Measurements from ENCODE around the gene DOC2B. TPM values are rescaled to one million over a fixed set of nuclear protein-coding genes. Genes with fewer than 3 reads are reported as not detected.

DOC2B gene
- total and polyA plus RNA-seq, 2 of the 8 experiments (the other 6 are each of a cell fraction or from before 2014, with no cell fraction given): 1.3 to 3.3 TPM

DNA sequence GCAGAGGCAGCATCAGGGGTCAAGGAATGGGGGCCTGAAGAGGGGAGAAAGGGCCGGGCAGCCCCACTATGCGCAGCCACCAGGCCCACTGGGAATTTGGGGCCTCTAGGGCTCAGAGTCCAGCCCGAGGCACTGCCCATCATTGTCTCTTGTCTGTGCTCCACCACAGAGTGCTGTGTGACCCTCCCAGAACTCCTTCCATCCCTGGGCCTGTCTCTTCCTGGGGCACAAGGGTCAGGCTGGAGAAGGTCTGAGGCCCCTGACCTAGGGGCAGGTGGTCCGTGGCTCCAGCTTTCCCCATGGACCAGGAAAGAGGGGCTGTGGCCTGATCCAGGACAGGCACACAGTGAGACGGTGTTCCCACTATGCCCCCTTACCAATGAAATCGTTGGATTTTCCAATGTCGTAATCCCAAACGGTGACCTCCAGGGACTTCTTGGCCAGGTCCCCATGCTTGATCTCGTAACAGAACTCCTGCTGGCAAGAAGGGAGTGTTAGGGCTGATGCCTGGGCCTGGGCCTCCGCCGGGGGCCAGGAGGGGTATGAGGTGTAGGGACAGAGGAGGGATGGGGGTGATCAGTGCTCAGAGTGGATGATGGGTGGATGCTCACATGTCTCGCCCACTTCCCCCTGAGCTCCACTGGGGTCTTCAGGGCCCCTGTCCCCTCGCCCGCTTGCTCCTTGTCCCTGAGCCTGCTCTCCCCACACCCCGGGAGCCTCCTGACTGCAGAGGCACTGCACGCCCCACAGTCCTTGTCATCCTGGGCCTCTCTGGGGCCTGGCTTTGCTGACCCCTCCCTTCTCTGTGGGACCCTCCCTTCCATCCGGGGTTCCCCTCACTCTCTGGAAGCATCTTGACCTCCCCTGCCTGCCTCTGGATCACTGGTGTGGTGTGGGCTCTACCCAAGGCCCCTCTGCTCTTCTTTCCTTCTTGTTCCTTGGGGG is 33.4 kb downstream of the DOC2B start:
- H2BK120ac ChIP-seq (replicated peaks; ENCODE audit: low read depth, low read length): no peak overlapping the region
- peaks cover 0 to 2% (median 0%) of the 10 kb centered on the region in 4 experiments; a peak in 1 of 7 replicates for H3K4me1 ChIP-seq (replicated peaks in 1 of 4; ENCODE audit: control insufficient read depth in 3 of 4, insufficient read depth in 4 of 4, low read length in 3 of 4)
- H3K4me3 ChIP-seq (ENCODE audit: extremely low read depth in 1 of 4, insufficient read depth in 2 of 4, low read depth in 3 of 4, low read length in 4 of 4): no peak overlapping the region
- DNase-seq (ENCODE audit: low read depth in 1 of 2, low spot score in 2 of 2) (peak in 1 of 2 experiments; percentile 32), FAIRE-seq (no peak)
- H3K4me2 ChIP-seq (ENCODE audit: insufficient read depth in 1 of 2, low read depth in 2 of 2, low read length in 2 of 2): no peak overlapping the region
- no peak overlapping the region for H2BK5ac ChIP-seq (ENCODE audit: low read depth, low read length)
- no peaks in the 10 kb centered on the region for H3K79me1 ChIP-seq (ENCODE audit: low read depth, low read length)
- H3K23me2 ChIP-seq (ENCODE audit: low read depth, low read length): no peaks in the 10 kb centered on the region
- no peak overlapping the region for H3K27ac ChIP-seq (ENCODE audit: low read depth, low read length)
- H4K20me1 ChIP-seq (replicated peaks in 1 of 2; ENCODE audit: control insufficient read depth in 1 of 2, insufficient read depth in 2 of 2, low read length in 2 of 2): no peaks in the 10 kb centered on the region
- no peak overlapping the region for H3K56ac ChIP-seq (replicated peaks; ENCODE audit: insufficient read length, low read depth, low read length)
- H2BK20ac ChIP-seq (ENCODE audit: low read length): no peak overlapping the region
- H3K4ac ChIP-seq (replicated peaks; ENCODE audit: insufficient read length, low read depth, low read length): no peak overlapping the region
- no peak overlapping the region for H3K23ac ChIP-seq (ENCODE audit: insufficient read length)
- H3K9ac ChIP-seq (replicated peaks in 1 of 4; ENCODE audit: extremely low read depth in 1 of 4, low read depth in 3 of 4, low read length in 3 of 4): no peak overlapping the region
- no peak overlapping the region for H2BK12ac ChIP-seq (ENCODE audit: low read depth, low read length)
- peaks cover 1 to 7% (median 5%) of the 10 kb centered on the region in 4 experiments; a peak in 5 of 7 replicates for H3K27me3 ChIP-seq (replicated peaks in 1 of 4; ENCODE audit: control insufficient read depth in 3 of 4, extremely low read depth in 1 of 4, insufficient read depth in 3 of 4, low read length in 3 of 4)
- H4K5ac ChIP-seq (ENCODE audit: insufficient read length, low read depth, low read length): no peak overlapping the region
- no peak overlapping the region for H2AK5ac ChIP-seq (ENCODE audit: low read depth, low read length)
- no peaks in the 10 kb centered on the region for H3K36me3 ChIP-seq (ENCODE audit: control insufficient read depth in 2 of 4, insufficient read depth in 4 of 4, low read length in 3 of 4)
- no peak overlapping the region for H4K91ac ChIP-seq (replicated peaks; ENCODE audit: insufficient read length, low read length)
- H3K79me2 ChIP-seq (ENCODE audit: control insufficient read depth in 1 of 2, insufficient read depth in 2 of 2, low read length in 2 of 2): no peaks in the 10 kb centered on the region
- no peaks in the 10 kb centered on the region; a peak in 1 of 4 replicates for H3K9me3 ChIP-seq (ENCODE audit: insufficient read depth in 2 of 2, low read depth in 1 of 2, low read length in 1 of 2)
- no peak overlapping the region for H4K8ac ChIP-seq (ENCODE audit: extremely low read depth, insufficient read depth, low read length)
- no peak overlapping the region for H3K18ac ChIP-seq (ENCODE audit: extremely low read depth, low read length)
- CTCF ChIA-PET (ENCODE audit: partially characterized antibody): interaction anchor here (1.5 to 3.8 kb wide), 5 partner anchors 10 to 54 kb away, joined by 4 to 20 read pairs (median 5); no protein-coding TSS in a partner anchor
- no peak overlapping the region for H2BK15ac ChIP-seq (ENCODE audit: low read length)
- TF ChIP-seq POLR2A (IDR thresholded peaks at IDR 0.05; ENCODE audit: control extremely low read depth in 1 of 2, low read depth in 2 of 2, low read length in 2 of 2): no peak
- TF ChIP-seq EZH2 (IDR thresholded peaks at IDR 0.05; ENCODE audit: low read depth, low read length, severe bottlenecking): no peak
- no peak for TF ChIP-seq SRF (IDR thresholded peaks at IDR 0.05; ENCODE audit: low read depth, low read length)
- TF ChIP-seq EP300 (IDR thresholded peaks at IDR 0.05; ENCODE audit: borderline replicate concordance in 1 of 2, low read depth in 2 of 2, low read length in 2 of 2): no peak
- no peak for TF ChIP-seq CBX8 (IDR thresholded peaks at IDR 0.05; ENCODE audit: borderline replicate concordance, low read depth, low read length)
- TF ChIP-seq RFX5 (IDR thresholded peaks at IDR 0.05; ENCODE audit: borderline replicate concordance, low read depth, low read length): no peak
- WGBS, 2 experiments (ENCODE audit: extremely low coverage in 1 of 2, insufficient coverage in 1 of 2, insufficient read length in 1 of 2, insufficient replicate concordance in 2 of 2, low coverage in 1 of 2, low lambda C conversion rate in 2 of 2, missing lambda C conversion rate in 1 of 2): 86% methylated on average over 15 of the region's 17 CpGs; no CpG with 5 or more reads in 1 of the 2 experiments
- POLR2A ChIA-PET (ENCODE audit: partially characterized antibody): no interaction called here
- no peak overlapping the region for H3K14ac ChIP-seq (ENCODE audit: insufficient read length)
- H2AFZ ChIP-seq (ENCODE audit: low read length): no peak overlapping the region

Measured in H1 (cell line).